Activated naive CD4-positive, alpha-beta T cell treated with anti-CD3 and anti-CD28 coated beads, Interleukin-2, amount 50 U/mL, for 72 hours (primary cell): ENCODE measurements around the gene FCRL5. TPM values are rescaled to one million over a fixed set of nuclear protein-coding genes. Genes with fewer than 3 reads are reported as not detected.
A peak's percentile ranks its signal among the peaks of the same experiment; 100 is the strongest.
"Not testable (repeated sequence)": the region's sequence is repeated elsewhere in the genome, so short reads cannot be mapped to it uniquely, and the experiment has no call there.

Experiments
- ATAC-seq, 2 donors: fragments of 150-1000 bp; cut with Tn5 transposase; 2 replicates each; pipeline ENCODE4 v1.10.0; 2021; ENCODE audit warnings: mild to moderate bottlenecking in 2 of 2, moderate library complexity in 2 of 2
- DNase-seq, 2 donors: peaks; one replicate each; pipeline ENCODE4 v3.0.0; 2021 to 2022; ENCODE audit warnings: low spot score in 2 of 2
- H3K27ac Mint-ChIP-seq, 2 donors: one replicate each; pipeline ENCODE4 v1.8.0; 2022; ENCODE audit warnings: mild to moderate bottlenecking in 2 of 2, mixed read lengths in 2 of 2
- H3K36me3 Mint-ChIP-seq, 2 donors: one replicate each; pipeline ENCODE4 v1.8.0; 2022; ENCODE audit warnings: mixed read lengths in 2 of 2
- H3K9me3 Mint-ChIP-seq, 2 donors: one replicate each; pipeline ENCODE4 v1.8.0; 2022; ENCODE audit warnings: mixed read lengths in 2 of 2
- total RNA-seq, 2 donors: library from RNA; stranded (reverse); gene quantifications; one replicate each; pipeline ENCODE4 v1.2.3, GENCODE V29; 2022

Gene FCRL5
- total RNA-seq, 2 donors from 2014 or later: not detected

- ATAC-seq (no peak), DNase-seq (no peak)
- no peaks in the 10 kb centered on the region for H3K36me3 Mint-ChIP-seq
- no peaks in the 10 kb centered on the region for H3K9me3 Mint-ChIP-seq
- H3K27ac Mint-ChIP-seq: no peak overlapping the region
Observed at GRCh38 chr1:157499521-157499920, 52.8 kb downstream of the FCRL5 start.

GRCh38 chr1:157498736-157499090 is 53.6 kb downstream of the FCRL5 start:
- ATAC-seq: no peak
- no peak for DNase-seq
- Mint-ChIP-seq H3K36me3 (no peaks in the 10 kb centered on the region), H3K9me3 (no peaks in the 10 kb centered on the region), H3K27ac (no peak overlapping the region)

GRCh38 chr1:157497987-157498735 is 54.2 kb downstream of the FCRL5 start:
- Mint-ChIP-seq H3K27ac (no peak overlapping the region), H3K9me3 (no peaks in the 10 kb centered on the region), H3K36me3 (no peaks in the 10 kb centered on the region)
- DNase-seq: no peak
- no peak for ATAC-seq

- H3K36me3 Mint-ChIP-seq: no peaks in the 10 kb centered on the region
- no peak overlapping the region for H3K27ac Mint-ChIP-seq
Observed at GRCh38 chr1:157497284-157497683, 55.0 kb downstream of the FCRL5 start.

GRCh38 chr1:157496121-157496526 is 56.2 kb downstream of the FCRL5 start:
- peak in 1 of 2 donors; percentile 56 for DNase-seq
- Mint-ChIP-seq H3K27ac (no peak overlapping the region), H3K36me3 (no peaks in the 10 kb centered on the region), H3K9me3 (no peaks in the 10 kb centered on the region)
- peak; percentile 63 to 74 for ATAC-seq

More at GRCh38 chr1:157497284-157497683, 55.0 kb downstream of the FCRL5 start:
- no peaks in the 10 kb centered on the region for H3K9me3 Mint-ChIP-seq
- DNase-seq (no peak), ATAC-seq (no peak)

- no peaks in the 10 kb centered on the region for H3K36me3 Mint-ChIP-seq
- no peak for ATAC-seq
Observed at GRCh38 chr1:157495285-157495684, 57.0 kb downstream of the FCRL5 start.

GRCh38 chr1:157494093-157494492 is 58.2 kb downstream of the FCRL5 start:
- H3K27ac Mint-ChIP-seq: no peak overlapping the region
- DNase-seq (no peak), ATAC-seq (no peak)
- no peaks in the 10 kb centered on the region for H3K9me3 Mint-ChIP-seq
- no peaks in the 10 kb centered on the region for H3K36me3 Mint-ChIP-seq

More at GRCh38 chr1:157495285-157495684, 57.0 kb downstream of the FCRL5 start:
- no peak for DNase-seq
- Mint-ChIP-seq H3K27ac (no peak overlapping the region), H3K9me3 (no peaks in the 10 kb centered on the region)

- DNase-seq (peak in 1 of 2 donors; percentile 80), ATAC-seq (peak; percentile 37 to 50)
- no peaks in the 10 kb centered on the region for H3K9me3 Mint-ChIP-seq
- no peak overlapping the region for H3K27ac Mint-ChIP-seq
- no peaks in the 10 kb centered on the region for H3K36me3 Mint-ChIP-seq
Observed at GRCh38 chr1:157490467-157491165, 61.7 kb downstream of the FCRL5 start.

- H3K9me3 Mint-ChIP-seq: no peaks in the 10 kb centered on the region
- ATAC-seq (no peak), DNase-seq (no peak)
- no peaks in the 10 kb centered on the region for H3K36me3 Mint-ChIP-seq
- H3K27ac Mint-ChIP-seq: no peak overlapping the region
Observed at GRCh38 chr1:157488156-157488555, 64.2 kb downstream of the FCRL5 start.

GRCh38 chr1:157487504-157487903 is 64.8 kb downstream of the FCRL5 start:
- Mint-ChIP-seq H3K36me3 (no peaks in the 10 kb centered on the region), H3K27ac (no peak overlapping the region), H3K9me3 (no peaks in the 10 kb centered on the region)
- ATAC-seq (no peak), DNase-seq (no peak)

GRCh38 chr1:157487096-157487495 is 65.2 kb downstream of the FCRL5 start:
- H3K9me3 Mint-ChIP-seq: no peaks in the 10 kb centered on the region
- no peaks in the 10 kb centered on the region for H3K36me3 Mint-ChIP-seq
- ATAC-seq (no peak), DNase-seq (no peak)
- no peak overlapping the region for H3K27ac Mint-ChIP-seq

GRCh38 chr1:157486400-157486799 is 65.9 kb downstream of the FCRL5 start:
- not testable (repeated sequence) for H3K9me3 Mint-ChIP-seq, H3K36me3 Mint-ChIP-seq, DNase-seq, H3K27ac Mint-ChIP-seq, ATAC-seq

GRCh38 chr1:157485793-157486192 is 66.5 kb downstream of the FCRL5 start:
- H3K36me3 Mint-ChIP-seq: no peaks in the 10 kb centered on the region
- no peak for ATAC-seq
- no peaks in the 10 kb centered on the region for H3K9me3 Mint-ChIP-seq
- no peak overlapping the region for H3K27ac Mint-ChIP-seq
- no peak for DNase-seq

- ATAC-seq: no peak
- no peak for DNase-seq
- H3K36me3 Mint-ChIP-seq: no peaks in the 10 kb centered on the region
- H3K9me3 Mint-ChIP-seq: no peaks in the 10 kb centered on the region
- H3K27ac Mint-ChIP-seq: no peak overlapping the region
Observed at GRCh38 chr1:157484573-157484972, 67.7 kb downstream of the FCRL5 start.

GRCh38 chr1:157483635-157484034 is 68.7 kb downstream of the FCRL5 start:
- H3K27ac Mint-ChIP-seq: no peak overlapping the region
- DNase-seq: no peak
- ATAC-seq: no peak

GRCh38 chr1:157482717-157483116 is 69.6 kb downstream of the FCRL5 start:
- DNase-seq: no peak
- Mint-ChIP-seq H3K36me3 (peaks cover 7 to 17% of the 10 kb centered on the region in 2 donors), H3K27ac (no peak overlapping the region), H3K9me3 (peaks cover 12 to 15% of the 10 kb centered on the region in 2 donors)
- no peak for ATAC-seq

More at GRCh38 chr1:157483635-157484034, 68.7 kb downstream of the FCRL5 start:
- Mint-ChIP-seq H3K36me3 (peaks cover 0 to 9% of the 10 kb centered on the region in 2 donors), H3K9me3 (peaks cover 6 to 8% of the 10 kb centered on the region in 2 donors)

- H3K27ac Mint-ChIP-seq: no peak overlapping the region
- no peak for DNase-seq
- H3K9me3 Mint-ChIP-seq: peaks cover 13 to 17% of the 10 kb centered on the region in 2 donors
- peaks cover 7 to 17% of the 10 kb centered on the region in 2 donors for H3K36me3 Mint-ChIP-seq
- no peak for ATAC-seq
Observed at GRCh38 chr1:157482174-157482573, 70.1 kb downstream of the FCRL5 start.

- DNase-seq (no peak), ATAC-seq (no peak)
- Mint-ChIP-seq H3K27ac (no peak overlapping the region), H3K9me3 (peaks cover 19 to 24% of the 10 kb centered on the region in 2 donors), H3K36me3 (peaks cover 7 to 17% of the 10 kb centered on the region in 2 donors)
Observed at GRCh38 chr1:157478030-157478429, 74.3 kb downstream of the FCRL5 start.
